Natural killer cell (primary cell): ENCODE measurements around the gene FUT6. TPM values are rescaled to one million over a fixed set of nuclear protein-coding genes. Genes with fewer than 3 reads are reported as not detected.

Experiments used
- ATAC-seq, 3 donors: fragments of 150-1000 bp in 2 of 3; fragments of 200-7000 bp in 1 of 3; cut with Tn5 transposase; 1 replicate in 1 of 3; 2 replicates in 2 of 3; pipeline ENCODE4 v1.10.0; 2021; ENCODE audit warnings: mild to moderate bottlenecking in 2 of 3, moderate library complexity in 2 of 3
- DNase-seq, 2 donors: peaks; one replicate each; pipeline versions ENCODE4 v3.0.0 to v3.0.0-alpha.2; 2013 to 2021; ENCODE audit warnings: mixed read lengths in 1 of 2
- H3K27ac ChIP-seq: one replicate; pipeline ENCODE4 v1.5.1; 2013; ENCODE audit warnings: mild to moderate bottlenecking, low read length
- H3K27me3 ChIP-seq: one replicate; pipeline ENCODE4 v1.6.1; 2013; ENCODE audit warnings: low read length; ENCODE audit not compliant: control insufficient read depth, insufficient read depth
- H3K36me3 ChIP-seq: one replicate; pipeline ENCODE4 v1.6.1; 2013; ENCODE audit warnings: low read length; ENCODE audit not compliant: control insufficient read depth, insufficient read depth
- H3K4me1 ChIP-seq: one replicate; pipeline ENCODE4 v1.6.1; 2013; ENCODE audit warnings: low read length; ENCODE audit not compliant: control insufficient read depth, insufficient read depth
- H3K4me3 ChIP-seq: one replicate; pipeline ENCODE4 v1.5.1; 2013; ENCODE audit warnings: low read length
- H3K9me3 ChIP-seq: one replicate; pipeline ENCODE4 v1.6.1; 2013; ENCODE audit warnings: low read length; ENCODE audit not compliant: control insufficient read depth, insufficient read depth
- H3K27ac Mint-ChIP-seq, 2 donors: one replicate each; pipeline ENCODE4 v1.8.0; 2022; ENCODE audit warnings: mild to moderate bottlenecking in 2 of 2, mixed read lengths in 2 of 2, moderate library complexity in 1 of 2
- H3K27me3 Mint-ChIP-seq, 2 donors: one replicate each; pipeline ENCODE4 v1.8.0; 2022; ENCODE audit warnings: low read depth in 2 of 2, mixed read lengths in 2 of 2
- H3K36me3 Mint-ChIP-seq: one replicate; pipeline ENCODE4 v1.8.0; 2022; ENCODE audit warnings: mixed read lengths
- H3K4me1 Mint-ChIP-seq, 2 donors: one replicate each; pipeline ENCODE4 v1.8.0; 2022; ENCODE audit warnings: mixed read lengths in 2 of 2
- H3K4me3 Mint-ChIP-seq: one replicate; pipeline ENCODE4 v1.8.0; 2022; ENCODE audit warnings: mild to moderate bottlenecking, moderate library complexity, mixed read lengths
- H3K9me3 Mint-ChIP-seq, 2 donors: one replicate each; pipeline ENCODE4 v1.8.0; 2022; ENCODE audit warnings: mixed read lengths in 2 of 2
- WGBS: methylation state at CpG from one replicate; pipeline ENCODE4 v1.1.7; 2013; ENCODE audit warnings: missing lambda C conversion rate; ENCODE audit not compliant: insufficient coverage; 5-methylcytosine and 5-hydroxymethylcytosine counted together
- intact Hi-C: fragments of 100-400 bp; cut with micrococcal nuclease; formaldehyde crosslinking; loops from one replicate; pipeline ENCODE4 v1.14.2; 2022
- total RNA-seq, 4 donors: library from RNA; stranded (reverse); fragments of 120-200 nt in 1 of 4; gene quantifications; one replicate each; pipeline versions ENCODE4 v1.2.3 to v1.2.4, GENCODE V29; 2013 to 2022
- TF ChIP-seq, protein P1 (sequence below): fragments of 200-600 bp; IDR thresholded peaks from one replicate; pipeline ENCODE4 v1.8.0; 2022; ENCODE audit warnings: antibody characterized with exemption

FUT6 gene
- total RNA-seq, 3 donors from 2014 or later (not counting 1 experiment from before 2014, with no cell fraction given), result 0.34 TPM; not detected in 2

DNA sequence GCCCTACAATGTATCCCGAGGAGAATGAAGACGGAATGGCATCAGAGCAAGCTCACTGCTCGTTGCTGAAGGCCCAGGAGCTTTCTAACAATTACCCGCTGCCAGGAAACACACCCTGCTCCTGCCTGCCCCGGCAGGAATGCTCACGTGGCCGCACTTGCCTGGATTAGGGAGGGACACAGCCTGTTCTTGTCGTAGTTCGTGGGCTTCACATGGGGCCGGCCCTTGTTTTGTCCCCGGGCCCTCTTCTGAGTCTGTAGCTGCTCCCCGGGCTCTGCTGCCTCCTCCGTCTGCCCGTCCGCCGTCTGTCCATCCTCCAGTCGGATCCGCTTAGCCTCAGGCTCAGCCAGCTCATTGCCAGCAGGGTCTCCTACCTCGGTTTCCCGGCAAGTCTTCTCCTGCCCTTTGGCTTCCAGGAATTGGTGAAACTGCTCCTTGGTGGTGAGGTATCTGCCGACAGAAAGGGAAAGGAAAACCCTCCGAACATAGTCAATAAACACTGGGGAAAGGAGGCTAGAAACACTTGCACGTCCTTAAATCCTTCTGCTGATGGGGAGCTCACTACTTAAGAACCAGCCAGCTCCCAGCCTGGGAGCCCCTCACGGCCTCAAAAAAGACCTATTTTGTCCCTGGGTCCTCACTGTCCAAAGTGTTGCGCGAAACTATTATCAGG, 49.5 kb downstream of the FUT6 start:
- Mint-ChIP-seq H3K9me3 (no peaks in the 10 kb centered on the region), H3K27ac (peak overlapping the region; percentile 100), H3K4me3 (peak overlapping the region; percentile 100), H3K4me1 (peaks cover 14 to 22% of the 10 kb centered on the region in 2 donors), H3K27me3 (peaks cover 0 to 3% of the 10 kb centered on the region in 2 donors), H3K36me3 (no peaks in the 10 kb centered on the region)
- H3K36me3 ChIP-seq, result peaks cover 43% of the 10 kb centered on the region
- peak overlapping the region; percentile 99 for H3K27ac ChIP-seq
- WGBS, result 87% methylated on average over 26 of the region's 26 CpGs
- peak overlapping the region; percentile 96 for H3K4me3 ChIP-seq
- ATAC-seq, result no peak
- TF ChIP-seq, protein P1, sequence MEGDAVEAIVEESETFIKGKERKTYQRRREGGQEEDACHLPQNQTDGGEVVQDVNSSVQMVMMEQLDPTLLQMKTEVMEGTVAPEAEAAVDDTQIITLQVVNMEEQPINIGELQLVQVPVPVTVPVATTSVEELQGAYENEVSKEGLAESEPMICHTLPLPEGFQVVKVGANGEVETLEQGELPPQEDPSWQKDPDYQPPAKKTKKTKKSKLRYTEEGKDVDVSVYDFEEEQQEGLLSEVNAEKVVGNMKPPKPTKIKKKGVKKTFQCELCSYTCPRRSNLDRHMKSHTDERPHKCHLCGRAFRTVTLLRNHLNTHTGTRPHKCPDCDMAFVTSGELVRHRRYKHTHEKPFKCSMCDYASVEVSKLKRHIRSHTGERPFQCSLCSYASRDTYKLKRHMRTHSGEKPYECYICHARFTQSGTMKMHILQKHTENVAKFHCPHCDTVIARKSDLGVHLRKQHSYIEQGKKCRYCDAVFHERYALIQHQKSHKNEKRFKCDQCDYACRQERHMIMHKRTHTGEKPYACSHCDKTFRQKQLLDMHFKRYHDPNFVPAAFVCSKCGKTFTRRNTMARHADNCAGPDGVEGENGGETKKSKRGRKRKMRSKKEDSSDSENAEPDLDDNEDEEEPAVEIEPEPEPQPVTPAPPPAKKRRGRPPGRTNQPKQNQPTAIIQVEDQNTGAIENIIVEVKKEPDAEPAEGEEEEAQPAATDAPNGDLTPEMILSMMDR, result no peak
- H3K4me1 ChIP-seq, result peaks cover 18% of the 10 kb centered on the region
- DNase-seq, result peak in 1 of 2 donors; percentile 24
- H3K27me3 ChIP-seq, result no peaks in the 10 kb centered on the region
- no peaks in the 10 kb centered on the region for H3K9me3 ChIP-seq
- intact Hi-C loops, result loop anchor here (1.0 to 2.0 kb wide), 3 partner anchors 69 to 114 kb away; partner anchors contain the start of genes CATSPERD, HSD11B1L, LONP1 and MICOS13

DNA sequence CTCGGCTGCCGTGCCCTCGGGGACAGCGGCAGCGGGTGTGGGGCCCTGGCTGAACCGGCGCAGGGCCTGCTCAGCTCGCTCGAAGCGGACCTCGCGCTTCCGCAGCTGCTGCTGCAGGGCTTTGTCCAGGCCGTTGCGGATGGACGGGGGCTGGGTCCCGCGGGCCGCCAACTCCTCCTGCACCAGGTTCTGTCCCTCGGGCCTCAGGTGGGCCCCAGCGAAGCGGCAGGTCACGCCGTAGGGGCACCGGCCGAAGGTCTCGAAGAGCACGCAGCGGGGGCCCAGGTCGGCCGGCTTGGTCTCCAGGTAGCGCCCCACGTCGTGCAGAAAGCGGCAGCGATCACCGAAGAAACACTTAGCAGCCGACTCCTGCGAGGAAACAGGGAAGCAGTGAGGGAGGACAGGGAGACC, 50.1 kb downstream of the FUT6 start:
- no peak overlapping the region for H3K27ac ChIP-seq
- no peaks in the 10 kb centered on the region for H3K9me3 Mint-ChIP-seq
- H3K4me3 Mint-ChIP-seq, result no peak overlapping the region
- H3K36me3 Mint-ChIP-seq, result no peaks in the 10 kb centered on the region
- H3K27ac Mint-ChIP-seq, result peak overlapping the region in 1 of 2 donors; percentile 100
- H3K4me1 Mint-ChIP-seq, result peaks cover 14 to 22% of the 10 kb centered on the region in 2 donors
- H3K27me3 ChIP-seq, result no peaks in the 10 kb centered on the region
- TF ChIP-seq, protein P1, result no peak
- no peak for ATAC-seq
- no peak overlapping the region for H3K4me3 ChIP-seq
- no peaks in the 10 kb centered on the region for H3K9me3 ChIP-seq
- intact Hi-C loops, result no loop called here
- peaks cover 18% of the 10 kb centered on the region for H3K4me1 ChIP-seq
- peaks cover 0 to 3% of the 10 kb centered on the region in 2 donors for H3K27me3 Mint-ChIP-seq
- no peak for DNase-seq
- peaks cover 50% of the 10 kb centered on the region for H3K36me3 ChIP-seq
- 97% methylated on average over 39 of the region's 39 CpGs for whole genome bisulfite sequencing

DNA sequence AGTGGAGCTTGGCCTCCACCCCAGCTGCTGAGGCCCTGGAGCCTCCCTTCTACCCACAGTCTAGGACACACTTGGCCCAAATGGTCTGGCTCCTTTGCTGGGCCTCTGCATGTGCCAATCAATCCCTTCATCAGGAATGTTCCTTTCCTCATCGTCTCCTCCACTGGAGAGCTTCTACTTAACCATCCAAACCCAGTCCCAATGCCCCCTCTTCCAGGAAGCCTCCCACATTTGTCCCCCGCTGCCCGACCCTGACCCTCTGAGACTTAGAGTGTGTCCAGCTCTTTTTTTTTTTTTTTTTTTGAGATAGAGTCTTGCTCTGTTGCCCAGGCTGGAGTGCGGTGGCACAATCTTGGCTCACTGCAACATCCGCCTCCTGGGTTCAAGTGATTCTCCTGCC, 51.1 kb downstream of the FUT6 start:
- Histone ChIP-seq H3K4me1 (peaks cover 18% of the 10 kb centered on the region), H3K27ac (no peak overlapping the region), H3K9me3 (no peaks in the 10 kb centered on the region), H3K27me3 (no peaks in the 10 kb centered on the region), H3K4me3 (no peak overlapping the region), H3K36me3 (peaks cover 52% of the 10 kb centered on the region)
- Mint-ChIP-seq H3K4me1 (peaks cover 14 to 22% of the 10 kb centered on the region in 2 donors), H3K27me3 (peaks cover 0 to 3% of the 10 kb centered on the region in 2 donors), H3K36me3 (no peaks in the 10 kb centered on the region), H3K4me3 (no peak overlapping the region), H3K27ac (peak overlapping the region in 1 of 2 donors; percentile 29), H3K9me3 (no peaks in the 10 kb centered on the region)
- DNase-seq (no peak), ATAC-seq (no peak)
- TF ChIP-seq, protein P1, result no peak
- intact Hi-C loops, result no loop called here
- WGBS, result 98% methylated on average over 4 of the region's 5 CpGs
